GM19468 (cell line): ENCODE results near the gene UXS1.
"Not testable (repeated sequence)": the region's sequence is repeated elsewhere in the genome, so short reads cannot be mapped to it uniquely, and the experiment has no call there.

Source experiments
- ATAC-seq: cut with Tn5 transposase; IDR thresholded peaks from one replicate; pipeline ENCODE4 v1.9.1; 2021; ENCODE audit warnings: mild to moderate bottlenecking, moderate library complexity, moderate number of reproducible peaks; ENCODE audit not compliant: unreplicated experiment; ENCODE audit errors: extremely low read depth

The UXS1 gene

GRCh38 chr2:106193977-106194778 lies at the start of gene UXS1:
Gene UXS1 (minus strand): TSS chr2:106194301. CDS start chr2:106194241, 60 bp downstream.
- peak; percentile 69 for ATAC-seq

- not testable (repeated sequence) for ATAC-seq
Measured at GRCh38 chr2:106239491-106239890, 45.4 kb upstream of the UXS1 start.

GRCh38 chr2:106235392-106235791 lies 41.3 kb upstream of the UXS1 start:
- ATAC-seq = not testable (repeated sequence)

GRCh38 chr2:106233350-106233706 lies 39.2 kb upstream of the UXS1 start:
- no peak for ATAC-seq

GRCh38 chr2:106232638-106233349 lies 38.7 kb upstream of the UXS1 start:
- ATAC-seq = no peak

- no peak for ATAC-seq
Measured at GRCh38 chr2:106223347-106223746, 29.2 kb upstream of the UXS1 start.

- ATAC-seq = not testable (repeated sequence)
Measured at GRCh38 chr2:106222057-106222456, 28.0 kb upstream of the UXS1 start.

GRCh38 chr2:106219813-106220212 lies 25.7 kb upstream of the UXS1 start:
- no peak for ATAC-seq

- ATAC-seq = not testable (repeated sequence)
Measured at GRCh38 chr2:106219157-106219556, 25.1 kb upstream of the UXS1 start.

GRCh38 chr2:106208874-106209273 lies 14.8 kb upstream of the UXS1 start:
- ATAC-seq = no peak

- no peak for ATAC-seq
Measured at GRCh38 chr2:106208399-106208798, 14.3 kb upstream of the UXS1 start.

- no peak for ATAC-seq
Measured at GRCh38 chr2:106207246-106207645, 13.1 kb upstream of the UXS1 start.

- ATAC-seq = no peak
Measured at GRCh38 chr2:106205488-106205887, 11.4 kb upstream of the UXS1 start.

GRCh38 chr2:106204551-106204950 lies 10.4 kb upstream of the UXS1 start:
- not testable (repeated sequence) for ATAC-seq

- no peak for ATAC-seq
Measured at GRCh38 chr2:106201661-106202060, 7.6 kb upstream of the UXS1 start.

- ATAC-seq = no peak
Measured at GRCh38 chr2:106197878-106198277, 3.8 kb upstream of the UXS1 start.

- ATAC-seq = no peak
Measured at GRCh38 chr2:106195981-106196380, 1.9 kb upstream of the UXS1 start.

- no peak for ATAC-seq
Measured at GRCh38 chr2:106195456-106195855, 1.4 kb upstream of the UXS1 start.

- ATAC-seq = no peak
Measured at GRCh38 chr2:106193690-106193976, 468 bp downstream of the UXS1 start.

- ATAC-seq = no peak
Measured at GRCh38 chr2:106192752-106193689, 1.1 kb downstream of the UXS1 start.
